H9 (cell line): ENCODE results near the gene ZSWIM4. TPM values are rescaled to one million over a fixed set of nuclear protein-coding genes. Genes with fewer than 3 reads are reported as not detected.

Source experiments
- DNase-seq: peaks from one replicate; pipeline ENCODE4 v3.0.0-alpha.2; 2017
- H2AFZ ChIP-seq: one replicate; pipeline ENCODE4 v1.6.1; 2013; ENCODE audit warnings: mild to moderate bottlenecking, low read length, control low read depth, moderate library complexity
- H2AK5ac ChIP-seq: 2 replicates; pipeline ENCODE4 v1.6.1; 2013; ENCODE audit warnings: low read length, control low read depth, mixed read lengths; ENCODE audit not compliant: insufficient read length
- H2BK120ac ChIP-seq: one replicate; pipeline ENCODE4 v1.6.1; 2013; ENCODE audit warnings: low read depth, mild to moderate bottlenecking, low read length, control low read depth, inconsistent platforms; ENCODE audit not compliant: poor library complexity, severe bottlenecking
- H2BK12ac ChIP-seq: 2 replicates; pipeline ENCODE4 v1.6.1; 2013; ENCODE audit warnings: low read length, control low read depth, mixed read lengths, low read depth; ENCODE audit not compliant: insufficient read length
- H2BK15ac ChIP-seq: 2 replicates; pipeline ENCODE4 v1.6.1; 2013; ENCODE audit warnings: low read depth, low read length, control low read depth
- H2BK20ac ChIP-seq: one replicate; pipeline ENCODE4 v1.6.1; 2013; ENCODE audit warnings: low read depth, mild to moderate bottlenecking, low read length, control low read depth, inconsistent platforms; ENCODE audit not compliant: poor library complexity, severe bottlenecking
- H2BK5ac ChIP-seq: 2 replicates; pipeline ENCODE4 v1.6.1; 2013; ENCODE audit warnings: low read length, control low read depth, mixed read lengths; ENCODE audit not compliant: insufficient read length
- H3K14ac ChIP-seq: 2 replicates; pipeline ENCODE4 v1.6.1; 2013; ENCODE audit warnings: low read length, control low read depth; ENCODE audit not compliant: insufficient read depth
- H3K18ac ChIP-seq: 2 replicates; pipeline ENCODE4 v1.6.1; 2013; ENCODE audit warnings: low read depth, mild to moderate bottlenecking, mixed read lengths, low read length, control low read depth; ENCODE audit not compliant: insufficient read length
- H3K23ac ChIP-seq: 2 replicates; pipeline ENCODE4 v1.6.1; 2013; ENCODE audit warnings: low read length, control low read depth, mixed read lengths, low read depth; ENCODE audit not compliant: insufficient read length
- H3K23me2 ChIP-seq: 2 replicates; pipeline ENCODE4 v1.6.1; 2013; ENCODE audit warnings: low read depth, mild to moderate bottlenecking, mixed read lengths, low read length, control low read depth; ENCODE audit not compliant: insufficient read length, poor library complexity, severe bottlenecking
- H3K27ac ChIP-seq: 2 replicates; pipeline ENCODE4 v1.5.1; 2013; ENCODE audit warnings: low read length, control low read depth, mixed read lengths, low read depth; ENCODE audit not compliant: insufficient read length
- H3K27me3 ChIP-seq: 2 replicates; pipeline ENCODE4 v1.6.1; 2013; ENCODE audit warnings: low read length, control low read depth, inconsistent platforms; ENCODE audit not compliant: insufficient read depth
- H3K4ac ChIP-seq: 2 replicates; pipeline ENCODE4 v1.6.1; 2013; ENCODE audit warnings: low read depth, mild to moderate bottlenecking, control low read depth, inconsistent platforms, low read length, moderate library complexity
- H3K4me1 ChIP-seq: 2 replicates; pipeline ENCODE4 v1.6.1; 2013; ENCODE audit warnings: low read length, control low read depth, inconsistent platforms; ENCODE audit not compliant: insufficient read depth
- H3K4me2 ChIP-seq: 2 replicates; pipeline ENCODE4 v1.6.1; 2013; ENCODE audit warnings: low read length, control low read depth, mixed read lengths; ENCODE audit not compliant: insufficient read length, insufficient read depth
- H3K56ac ChIP-seq: 2 replicates; pipeline ENCODE4 v1.6.1; 2013; ENCODE audit warnings: low read depth, mild to moderate bottlenecking, mixed read lengths, low read length, control low read depth; ENCODE audit not compliant: insufficient read length
- H3K79me1 ChIP-seq: 2 replicates; pipeline ENCODE4 v1.6.1; 2013; ENCODE audit warnings: low read depth, mild to moderate bottlenecking, moderate library complexity, low read length, control low read depth, inconsistent platforms; ENCODE audit not compliant: insufficient read depth, poor library complexity, severe bottlenecking
- H3K79me2 ChIP-seq: 2 replicates; pipeline ENCODE4 v1.6.1; 2013; ENCODE audit warnings: low read length, control low read depth, inconsistent platforms; ENCODE audit not compliant: insufficient read depth
- H3K9ac ChIP-seq: 2 replicates; pipeline ENCODE4 v1.6.1; 2013; ENCODE audit warnings: low read length, control low read depth, mixed read lengths; ENCODE audit not compliant: insufficient read length; ENCODE audit errors: extremely low read depth
- H3K9me3 ChIP-seq: one replicate; pipeline ENCODE4 v1.6.1; 2013; ENCODE audit warnings: low read depth, low read length, inconsistent platforms; ENCODE audit not compliant: control insufficient read depth
- H3T11ph ChIP-seq: one replicate; pipeline ENCODE4 v1.6.1; 2013; ENCODE audit warnings: mild to moderate bottlenecking, low read length, control low read depth, inconsistent platforms
- H4K20me1 ChIP-seq: one replicate; pipeline ENCODE4 v1.6.1; 2013; ENCODE audit not compliant: control insufficient read depth, insufficient read length, insufficient read depth
- H4K5ac ChIP-seq: 2 replicates; pipeline ENCODE4 v1.6.1; 2013; ENCODE audit warnings: low read depth, mild to moderate bottlenecking, mixed read lengths, low read length, control low read depth; ENCODE audit not compliant: insufficient read length
- H4K8ac ChIP-seq: replicated peaks from 2 replicates; pipeline ENCODE4 v1.6.1; 2013; ENCODE audit warnings: low read length, control low read depth, mixed read lengths, low read depth; ENCODE audit not compliant: insufficient read length
- H4K91ac ChIP-seq: 2 replicates; pipeline ENCODE4 v1.6.1; 2013; ENCODE audit warnings: low read depth, mild to moderate bottlenecking, moderate library complexity, mixed read lengths, low read length, control low read depth; ENCODE audit not compliant: insufficient read length
- H3K27ac Mint-ChIP-seq, 3 experiments: 2 replicates in 2 of 3; 3 replicates in 1 of 3; pipeline ENCODE4 v1.8.0; 2020 to 2021; ENCODE audit warnings: mixed read lengths in 3 of 3, mild to moderate bottlenecking in 1 of 3, moderate library complexity in 1 of 3
- H3K27me3 Mint-ChIP-seq: 2 replicates; pipeline ENCODE4 v1.8.0; 2021; ENCODE audit warnings: low read depth, mild to moderate bottlenecking, moderate library complexity, mixed read lengths
- H3K36me3 Mint-ChIP-seq, 3 experiments: 2 replicates in 2 of 3; 3 replicates in 1 of 3; pipeline ENCODE4 v1.8.0; 2020 to 2021; ENCODE audit warnings: low read depth in 3 of 3, mixed read lengths in 3 of 3; ENCODE audit not compliant: insufficient read depth in 1 of 3
- H3K4me1 Mint-ChIP-seq, 2 experiments: 2 replicates each; pipeline ENCODE4 v1.8.0; 2020; ENCODE audit warnings: mixed read lengths in 2 of 2
- H3K4me3 Mint-ChIP-seq, 2 experiments: 2 replicates in 1 of 2; 3 replicates in 1 of 2; pipeline ENCODE4 v1.8.0; 2020 to 2021; ENCODE audit warnings: mild to moderate bottlenecking in 2 of 2, mixed read lengths in 2 of 2, moderate library complexity in 1 of 2
- H3K9me3 Mint-ChIP-seq, 2 experiments: 2 replicates in 1 of 2; 3 replicates in 1 of 2; pipeline ENCODE4 v1.8.0; 2020; ENCODE audit warnings: mild to moderate bottlenecking in 2 of 2, mixed read lengths in 2 of 2, moderate library complexity in 1 of 2
- WGBS: extraction: QIAGEN DNeasy Blood & Tissue Kit; methylation state at CpG from one replicate; pipeline ENCODE4 v1.1.7; 2013; ENCODE audit warnings: missing lambda C conversion rate, low lambda C conversion rate, mixed read lengths; ENCODE audit not compliant: insufficient read length; ENCODE audit errors: extremely low coverage; 5-methylcytosine and 5-hydroxymethylcytosine counted together
- total RNA-seq: library from RNA; stranded (reverse); gene quantifications from 2 replicates; pipeline ENCODE4 v1.2.1, GENCODE V29; 2021
- TF ChIP-seq, protein P1 (sequence below): fragments of 200-600 bp; sonication (generic); conservative IDR thresholded peaks from 3 replicates; pipeline ENCODE4 v1.8.0; 2021; ENCODE audit warnings: antibody characterized with exemption, mild to moderate bottlenecking

The ZSWIM4 gene
- total RNA-seq, 1 experiment from 2014 or later: 50.7 TPM

DNA sequence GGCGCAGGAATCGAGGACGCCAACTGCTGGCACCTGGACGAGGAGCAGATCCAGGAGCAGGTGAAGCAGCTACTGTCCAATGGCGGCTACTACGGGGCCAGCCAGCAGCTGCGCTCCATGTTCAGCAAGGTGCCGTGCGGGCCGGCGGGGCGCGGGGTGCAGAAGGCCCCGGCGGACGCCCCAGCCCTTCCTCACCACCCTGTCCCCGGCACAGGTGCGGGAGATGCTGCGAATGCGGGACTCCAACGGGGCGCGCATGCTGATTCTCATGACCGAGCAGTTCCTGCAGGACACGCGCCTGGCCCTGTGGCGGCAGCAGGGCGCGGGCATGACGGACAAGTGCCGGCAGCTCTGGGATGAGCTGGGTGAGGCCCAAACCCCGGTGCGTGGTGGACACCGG lies 13.6 kb downstream of the ZSWIM4 start:
- Histone ChIP-seq H3K79me2 (no peaks in the 10 kb centered on the region), H2BK120ac (no peak overlapping the region), H3K27ac (no peak overlapping the region), H4K8ac (no peak overlapping the region), H3K56ac (no peak overlapping the region), H3K4me2 (no peak overlapping the region), H3K23me2 (no peaks in the 10 kb centered on the region), H3T11ph (no peak overlapping the region), H2AFZ (no peak overlapping the region), H2BK20ac (no peak overlapping the region), H4K20me1 (no peaks in the 10 kb centered on the region), H4K91ac (no peak overlapping the region), H3K79me1 (no peaks in the 10 kb centered on the region), H3K23ac (no peak overlapping the region), H3K9me3 (no peaks in the 10 kb centered on the region), H3K18ac (no peak overlapping the region), H2AK5ac (no peak overlapping the region), H3K14ac (no peak overlapping the region), H3K4me1 (no peaks in the 10 kb centered on the region), H4K5ac (no peak overlapping the region), H2BK5ac (no peak overlapping the region), H3K4ac (no peak overlapping the region), H2BK12ac (no peak overlapping the region), H3K9ac (no peak overlapping the region), H3K27me3 (no peaks in the 10 kb centered on the region), H2BK15ac (no peak overlapping the region)
- Mint-ChIP-seq H3K27me3 (no peaks in the 10 kb centered on the region), H3K4me3 (no peak overlapping the region), H3K4me1 (peaks cover 2 to 5% of the 10 kb centered on the region in 2 experiments; a peak in 1 of 4 replicates), H3K27ac (no peak overlapping the region), H3K9me3 (no peaks in the 10 kb centered on the region; a peak in 1 of 5 replicates), H3K36me3 (peaks cover 20 to 53% (median 29%) of the 10 kb centered on the region in 3 experiments; a peak in 6 of 7 replicates)
- no CpG with 5 or more reads among the region's 34 CpGs for WGBS
- DNase-seq: no peak
- TF ChIP-seq, protein P1, sequence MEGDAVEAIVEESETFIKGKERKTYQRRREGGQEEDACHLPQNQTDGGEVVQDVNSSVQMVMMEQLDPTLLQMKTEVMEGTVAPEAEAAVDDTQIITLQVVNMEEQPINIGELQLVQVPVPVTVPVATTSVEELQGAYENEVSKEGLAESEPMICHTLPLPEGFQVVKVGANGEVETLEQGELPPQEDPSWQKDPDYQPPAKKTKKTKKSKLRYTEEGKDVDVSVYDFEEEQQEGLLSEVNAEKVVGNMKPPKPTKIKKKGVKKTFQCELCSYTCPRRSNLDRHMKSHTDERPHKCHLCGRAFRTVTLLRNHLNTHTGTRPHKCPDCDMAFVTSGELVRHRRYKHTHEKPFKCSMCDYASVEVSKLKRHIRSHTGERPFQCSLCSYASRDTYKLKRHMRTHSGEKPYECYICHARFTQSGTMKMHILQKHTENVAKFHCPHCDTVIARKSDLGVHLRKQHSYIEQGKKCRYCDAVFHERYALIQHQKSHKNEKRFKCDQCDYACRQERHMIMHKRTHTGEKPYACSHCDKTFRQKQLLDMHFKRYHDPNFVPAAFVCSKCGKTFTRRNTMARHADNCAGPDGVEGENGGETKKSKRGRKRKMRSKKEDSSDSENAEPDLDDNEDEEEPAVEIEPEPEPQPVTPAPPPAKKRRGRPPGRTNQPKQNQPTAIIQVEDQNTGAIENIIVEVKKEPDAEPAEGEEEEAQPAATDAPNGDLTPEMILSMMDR: no peak
